ENCODE results near the gene NAP1L1. TPM values are rescaled to one million over a fixed set of nuclear protein-coding genes. Genes with fewer than 3 reads are reported as not detected.
A peak's percentile ranks its signal among the peaks of the same experiment; 100 is the strongest.

Gene NAP1L1
- total and polyA plus RNA-seq, 11 donors = 175 to 359 (median 247) TPM

DNA sequence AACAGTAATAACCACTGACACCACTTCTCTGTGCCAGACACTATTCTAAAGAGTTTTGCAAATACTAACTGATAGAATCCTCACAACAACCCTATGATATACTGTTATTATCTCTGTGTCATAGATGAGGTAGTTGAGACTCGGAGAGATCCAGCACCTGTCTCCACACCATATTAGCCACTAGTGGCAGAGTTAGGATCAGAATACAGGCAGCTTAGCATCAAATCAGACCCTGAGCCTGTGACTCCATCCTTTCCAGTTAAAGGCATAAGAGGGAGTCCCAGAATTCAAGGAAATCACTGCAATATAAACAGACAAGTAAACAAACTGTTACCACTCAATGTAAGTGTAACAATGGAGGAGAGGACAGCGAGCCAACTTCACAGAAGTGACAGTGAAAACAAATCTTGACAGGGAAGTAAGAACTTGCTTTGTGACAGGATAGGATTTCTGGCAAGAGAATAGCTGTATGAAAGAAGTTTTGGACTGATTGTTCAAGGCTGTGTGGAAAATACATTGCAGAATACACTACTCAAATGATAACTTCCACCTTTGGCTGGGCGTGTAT, 11.7 kb upstream of the NAP1L1 start:
- no peaks in the 10 kb centered on the region for H3K36me3 ChIP-seq
- WGBS, 4 donors = 83 to 87% (median 85%) methylated on average over 3 of the region's 3 CpGs
- no peak for DNase-seq
- H3K27me3 ChIP-seq = no peaks in the 10 kb centered on the region
- ATAC-seq = no peak
- intact Hi-C loops (cut with DNase I) = no loop called here
- TF ChIP-seq, protein P1, sequence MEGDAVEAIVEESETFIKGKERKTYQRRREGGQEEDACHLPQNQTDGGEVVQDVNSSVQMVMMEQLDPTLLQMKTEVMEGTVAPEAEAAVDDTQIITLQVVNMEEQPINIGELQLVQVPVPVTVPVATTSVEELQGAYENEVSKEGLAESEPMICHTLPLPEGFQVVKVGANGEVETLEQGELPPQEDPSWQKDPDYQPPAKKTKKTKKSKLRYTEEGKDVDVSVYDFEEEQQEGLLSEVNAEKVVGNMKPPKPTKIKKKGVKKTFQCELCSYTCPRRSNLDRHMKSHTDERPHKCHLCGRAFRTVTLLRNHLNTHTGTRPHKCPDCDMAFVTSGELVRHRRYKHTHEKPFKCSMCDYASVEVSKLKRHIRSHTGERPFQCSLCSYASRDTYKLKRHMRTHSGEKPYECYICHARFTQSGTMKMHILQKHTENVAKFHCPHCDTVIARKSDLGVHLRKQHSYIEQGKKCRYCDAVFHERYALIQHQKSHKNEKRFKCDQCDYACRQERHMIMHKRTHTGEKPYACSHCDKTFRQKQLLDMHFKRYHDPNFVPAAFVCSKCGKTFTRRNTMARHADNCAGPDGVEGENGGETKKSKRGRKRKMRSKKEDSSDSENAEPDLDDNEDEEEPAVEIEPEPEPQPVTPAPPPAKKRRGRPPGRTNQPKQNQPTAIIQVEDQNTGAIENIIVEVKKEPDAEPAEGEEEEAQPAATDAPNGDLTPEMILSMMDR (IDR thresholded peaks at IDR 0.05) = no peak
- no peak for TF ChIP-seq POLR2A (IDR thresholded peaks at IDR 0.05)
- no peaks in the 10 kb centered on the region for H3K4me1 ChIP-seq
- no peak overlapping the region for H3K27ac ChIP-seq
- no peaks in the 10 kb centered on the region for H3K9me3 ChIP-seq
- H3K4me3 ChIP-seq = no peak overlapping the region

DNA sequence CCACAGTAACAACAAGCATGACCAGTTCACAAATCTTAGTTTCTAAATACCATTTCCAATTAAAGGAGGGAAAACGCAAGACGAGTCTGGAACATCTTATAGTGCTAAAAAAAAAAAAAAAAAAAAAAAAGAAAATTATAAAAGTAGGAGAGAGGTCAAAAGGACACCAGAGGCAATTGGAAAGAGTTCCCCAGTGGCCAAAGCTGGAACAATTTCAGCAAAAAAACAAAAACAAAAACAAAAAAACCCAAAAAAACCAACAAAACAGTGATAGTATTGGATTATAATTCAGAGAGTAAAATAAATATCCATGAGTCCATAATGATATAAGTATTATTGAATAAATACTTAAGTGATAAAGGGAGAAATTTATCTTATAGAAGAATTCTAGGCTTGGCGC, 10.3 kb upstream of the NAP1L1 start:
- no peak overlapping the region for H3K4me3 ChIP-seq
- intact Hi-C loops (cut with DNase I) = no loop called here
- no peaks in the 10 kb centered on the region for H3K4me1 ChIP-seq
- H3K36me3 ChIP-seq = no peaks in the 10 kb centered on the region
- no peaks in the 10 kb centered on the region for H3K9me3 ChIP-seq
- no peak for TF ChIP-seq POLR2A (IDR thresholded peaks at IDR 0.05)
- TF ChIP-seq, protein P1 (IDR thresholded peaks at IDR 0.05) = no peak
- DNase-seq = no peak
- no peak overlapping the region for H3K27ac ChIP-seq
- no peak for ATAC-seq
- 92 to 99% (median 94%) methylated on average over 3 of the region's 3 CpGs for WGBS, 4 donors
- H3K27me3 ChIP-seq = no peaks in the 10 kb centered on the region

- intact Hi-C loops (cut with DNase I) = no loop called here
Measured at GRCh38 chr12:76091246-76091754, 6.8 kb upstream of the NAP1L1 start.

GRCh38 chr12:76085520-76085868, 1.0 kb upstream of the NAP1L1 start:
- no peaks in the 10 kb centered on the region for H3K27me3 ChIP-seq
- H3K9me3 ChIP-seq = no peaks in the 10 kb centered on the region
- intact Hi-C loops (cut with DNase I) = loop anchor here in 8 of 10 donors (2.0 to 10.0 kb wide), 9 partner anchors 179 to 695 kb away; partner anchors contain the start of genes BBS10 (in 5 of the 8), GLIPR1L2 (in 3 of the 8) and OSBPL8 (in 2 of the 8)
- 0 to 2% (median 1%) methylated on average over 5 of the region's 5 CpGs for WGBS, 4 donors
- ATAC-seq (no peak), DNase-seq (no peak)
- TF ChIP-seq POLR2A (IDR thresholded peaks at IDR 0.05) = no peak
- TF ChIP-seq, protein P1 (IDR thresholded peaks at IDR 0.05) = no peak
- H3K4me1 ChIP-seq = peaks cover 0 to 46% (median 28%) of the 10 kb centered on the region in 12 donors
- no peaks in the 10 kb centered on the region for H3K36me3 ChIP-seq
- peak overlapping the region in 11 of 12 donors; percentile 76 to 97 (median 91) for H3K4me3 ChIP-seq
- H3K27ac ChIP-seq = peak overlapping the region; percentile 95 to 100 (median 99)

More at GRCh38 chr12:76091246-76091754, 6.8 kb upstream of the NAP1L1 start:
- Histone ChIP-seq H3K27me3 (no peaks in the 10 kb centered on the region), H3K9me3 (no peaks in the 10 kb centered on the region), H3K4me1 (peaks cover 0 to 4% (median under 1%) of the 10 kb centered on the region in 12 donors), H3K27ac (no peak overlapping the region), H3K36me3 (no peaks in the 10 kb centered on the region), H3K4me3 (no peak overlapping the region)
- ATAC-seq (no peak), DNase-seq (no peak)
- TF ChIP-seq, protein P1 (IDR thresholded peaks at IDR 0.05) = no peak
- no peak for TF ChIP-seq POLR2A (IDR thresholded peaks at IDR 0.05)
- 70 to 82% (median 76%) methylated on average over 2 of the region's 2 CpGs for WGBS, 4 donors

Data from heart left ventricle (tissue), 16 donors.